ENCODE measurements around the gene FMO3.

Gene FMO3

GRCh38 chr1:171117085-171117484 lies 26.4 kb downstream of the FMO3 start:
- no peak for DNase-seq

DNA sequence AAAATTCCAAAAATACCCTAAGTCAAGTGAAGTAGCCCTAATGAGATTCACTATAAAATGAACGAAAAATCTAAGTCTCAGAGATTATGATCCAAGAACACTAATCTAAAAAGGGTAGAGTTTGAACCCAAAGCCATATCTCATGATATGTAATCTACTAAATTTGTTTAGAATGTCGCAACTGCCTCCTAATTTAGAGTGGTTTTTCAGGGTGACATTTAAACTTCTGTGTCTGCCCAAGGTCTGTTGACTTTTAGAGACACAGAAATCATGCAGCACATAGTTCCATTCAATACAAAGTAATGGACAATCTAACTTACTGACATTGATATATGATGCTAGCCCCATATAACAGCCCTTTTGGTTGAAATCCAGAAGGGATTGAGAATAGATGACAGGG lies 28.9 kb downstream of the FMO3 start:
- no peak for DNase-seq

DNA sequence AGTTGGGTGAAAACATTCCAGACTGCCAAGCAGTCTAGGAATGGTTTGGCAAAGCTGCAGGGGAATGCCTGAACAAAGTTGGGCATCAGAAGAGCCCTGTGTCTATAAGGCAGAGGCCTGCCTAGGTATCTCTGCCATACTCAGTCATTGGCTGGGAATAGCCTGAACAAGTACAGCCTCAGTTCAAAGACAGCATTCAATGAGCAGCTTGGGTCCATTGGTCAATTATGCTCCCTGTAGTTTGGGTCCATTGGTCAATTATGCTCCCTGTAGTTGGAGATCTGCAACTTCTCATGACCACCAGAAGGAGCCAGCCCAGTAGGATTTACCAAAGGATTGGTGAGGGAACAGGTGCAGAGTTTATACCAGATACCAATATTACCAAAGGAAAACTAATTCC lies 31.6 kb downstream of the FMO3 start:
- DNase-seq = no peak

DNA sequence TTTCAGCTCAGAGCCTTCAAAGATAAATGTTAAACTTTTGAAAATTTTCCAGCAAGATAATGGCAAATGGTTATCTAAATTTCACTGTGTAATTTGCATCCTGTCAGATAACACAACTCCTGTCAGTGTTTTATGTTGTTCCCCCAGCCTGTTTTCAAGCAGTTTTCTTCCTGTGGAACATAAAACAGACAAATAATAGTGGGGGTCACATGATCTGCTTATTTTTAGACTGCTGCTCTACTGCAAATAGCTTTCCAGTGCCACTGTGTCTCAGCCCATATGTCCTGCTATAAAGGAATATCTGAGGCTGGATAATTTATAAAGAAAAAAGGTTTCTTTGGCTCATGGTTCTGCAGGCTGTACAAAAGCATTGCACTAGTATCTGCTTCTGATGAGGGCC lies 32.2 kb downstream of the FMO3 start:
- no peak for DNase-seq

GRCh38 chr1:171126504-171126903 lies 35.8 kb downstream of the FMO3 start:
- DNase-seq = no peak

GRCh38 chr1:171127099-171127498 lies 36.4 kb downstream of the FMO3 start:
- no peak for DNase-seq

DNA sequence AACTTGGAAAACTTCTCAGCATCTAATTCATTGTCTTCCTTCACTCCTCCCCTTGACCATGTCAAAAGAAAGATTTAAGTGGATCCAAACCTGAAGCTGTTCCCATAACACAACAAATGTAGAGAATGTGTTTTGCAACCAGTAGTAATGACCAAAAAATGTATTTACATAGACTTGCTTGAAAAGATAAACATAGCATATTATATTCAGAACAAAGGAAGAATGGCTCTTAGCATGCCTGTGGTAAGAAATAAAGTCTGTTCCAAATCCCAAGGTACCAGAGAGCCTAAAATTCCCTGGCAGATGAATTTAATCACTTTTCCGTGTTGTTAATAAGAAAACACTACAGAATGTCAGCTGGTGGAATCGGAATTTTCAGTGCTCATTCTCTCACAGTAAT lies 36.8 kb downstream of the FMO3 start:
- no peak for DNase-seq

- DNase-seq = no peak
Observed at GRCh38 chr1:171128463-171128862, 37.8 kb downstream of the FMO3 start.

GRCh38 chr1:171134204-171134923 lies 43.7 kb downstream of the FMO3 start:
- DNase-seq = no peak

DNA sequence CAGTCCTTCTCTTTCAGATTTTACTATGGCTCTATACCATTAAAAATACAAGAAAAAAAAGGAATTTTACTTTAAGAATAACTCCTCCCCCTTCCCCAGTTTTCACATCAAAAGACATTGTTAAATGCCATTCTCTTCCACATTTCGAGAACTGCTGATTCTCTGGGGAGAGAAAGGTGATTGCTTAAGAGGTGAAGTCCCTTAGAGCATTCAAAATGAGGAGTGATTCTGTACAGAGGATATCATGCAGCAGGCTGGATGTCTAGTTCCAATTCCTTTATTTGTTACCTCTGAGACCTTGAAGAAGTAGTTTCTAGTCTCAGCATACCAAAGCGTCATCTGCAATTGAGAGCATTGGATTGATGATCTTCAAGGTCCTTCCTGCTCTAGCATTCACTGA lies 46.9 kb downstream of the FMO3 start:
- DNase-seq = no peak

GRCh38 chr1:171138980-171139379 lies 48.3 kb downstream of the FMO3 start:
- no peak for DNase-seq

DNA sequence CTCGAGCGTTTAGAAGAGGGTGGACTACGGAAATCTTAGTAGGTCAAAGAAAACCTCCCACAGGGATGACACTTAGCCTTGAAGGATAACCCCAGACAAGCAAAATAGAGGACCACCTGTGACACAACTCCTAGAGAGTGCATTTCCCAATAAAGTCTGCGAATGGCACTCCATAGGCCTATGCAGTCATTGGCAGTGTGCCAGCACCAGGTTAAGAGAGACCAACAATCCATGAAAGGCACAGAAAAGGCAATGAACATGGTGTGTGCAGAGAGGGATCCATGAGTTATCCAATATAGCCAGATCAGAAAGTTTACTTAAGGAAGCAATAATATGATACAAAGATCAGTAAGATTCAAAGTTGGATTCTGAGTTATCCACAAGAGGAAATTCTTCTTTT lies 49.2 kb downstream of the FMO3 start:
- DNase-seq = no peak

GRCh38 chr1:171140401-171140800 lies 49.7 kb downstream of the FMO3 start:
- no peak for DNase-seq

DNA sequence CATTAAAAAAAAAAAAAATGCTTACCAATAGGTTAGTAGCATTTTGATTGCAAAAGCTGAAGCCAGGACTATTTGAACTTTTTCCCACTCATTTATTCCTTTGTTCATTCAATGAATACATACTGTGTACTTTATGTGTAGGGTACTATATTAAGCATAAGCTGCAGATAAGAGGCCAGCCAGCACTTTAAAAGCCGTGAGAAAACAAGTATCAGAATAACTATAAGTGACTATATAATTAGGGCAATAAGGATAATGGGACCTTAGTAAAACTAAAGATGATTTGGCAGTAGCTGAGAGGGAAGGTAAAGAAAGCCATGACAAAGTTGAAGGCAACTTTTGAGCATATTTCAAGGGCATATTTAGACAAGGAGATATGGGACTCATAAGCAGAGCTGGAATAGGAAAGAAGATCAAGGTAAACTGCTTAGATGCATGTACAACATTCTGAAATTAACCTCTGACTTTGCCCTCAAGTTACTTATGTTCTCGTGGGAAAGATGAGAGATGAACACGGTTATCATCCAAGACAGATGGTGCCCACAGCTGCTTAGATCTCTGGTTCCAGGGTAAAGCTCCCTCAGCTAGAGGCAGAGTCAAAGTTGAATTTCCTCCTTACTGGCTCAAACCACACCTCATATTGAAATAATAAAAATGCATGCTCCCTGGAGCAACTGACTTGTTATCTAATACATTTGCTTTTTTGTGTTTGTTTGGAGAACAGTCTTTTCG lies 50.4 kb downstream of the FMO3 start:
- no peak for DNase-seq

GRCh38 chr1:171141688-171142415 lies 51.1 kb downstream of the FMO3 start:
- DNase-seq = no peak

DNA sequence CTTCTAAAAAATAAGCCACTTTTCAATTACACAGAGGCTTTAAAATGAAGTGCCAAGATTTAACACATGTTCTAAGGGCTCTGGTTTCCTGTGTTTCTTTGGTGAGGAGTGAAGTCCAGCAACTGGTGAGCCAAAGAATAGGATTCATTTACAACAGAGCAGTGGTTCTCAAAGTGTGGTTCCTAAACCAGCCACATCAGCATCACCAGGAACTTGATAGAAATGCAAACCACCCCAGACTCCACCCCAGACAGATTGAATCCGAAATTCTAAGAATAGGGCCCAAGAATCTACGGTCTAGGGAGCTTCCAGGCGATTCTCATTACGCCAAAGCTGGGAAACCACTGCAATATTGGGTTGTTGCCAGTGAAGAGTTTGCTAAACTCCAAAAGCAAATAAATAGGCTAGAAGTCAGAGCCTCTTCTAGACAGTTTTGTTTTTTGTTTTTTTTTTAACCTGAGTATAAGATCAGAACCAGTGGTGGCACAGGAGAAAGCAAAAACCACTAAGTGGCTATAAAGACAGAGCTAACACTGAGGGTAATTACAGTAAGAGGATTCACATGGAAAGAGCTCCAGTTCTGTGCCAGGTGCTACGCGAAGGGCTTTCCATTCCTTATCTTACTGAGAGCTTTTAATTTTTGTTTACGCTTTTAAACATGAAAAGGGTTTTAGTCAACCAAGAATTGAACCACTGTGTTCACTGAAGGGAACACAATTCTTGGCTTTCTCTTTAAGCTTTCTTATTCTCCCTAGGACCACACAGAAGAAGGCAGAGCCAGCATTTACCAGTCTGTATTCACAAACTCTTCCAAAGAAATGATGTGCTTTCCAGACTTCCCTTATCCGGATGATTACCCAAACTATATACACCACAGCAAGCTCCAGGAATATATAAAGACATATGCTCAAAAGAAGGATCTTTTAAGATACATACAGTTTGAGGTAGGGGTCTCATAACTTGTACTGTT lies 52.0 kb downstream of the FMO3 start:
- no peak for DNase-seq

DNA sequence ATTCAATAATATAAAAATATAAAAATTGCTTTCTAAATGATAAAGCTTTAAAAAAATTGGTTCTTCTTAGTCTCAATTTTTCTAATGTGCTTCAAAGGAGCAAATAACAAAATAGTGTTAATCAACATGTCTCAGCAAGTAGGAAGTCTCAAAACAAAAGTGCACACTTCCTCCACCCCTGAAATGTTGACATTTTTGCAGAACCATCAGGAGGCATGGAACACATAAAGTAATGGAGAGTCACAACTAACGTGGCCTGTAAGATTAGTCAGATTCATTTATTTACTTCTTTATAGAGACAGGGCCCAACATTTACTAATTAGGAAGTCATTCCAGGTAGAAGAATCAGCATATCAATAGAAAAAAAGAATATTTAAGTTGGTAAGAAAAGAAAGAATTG lies 59.5 kb downstream of the FMO3 start:
- DNase-seq = no peak

GRCh38 chr1:171152549-171152948 lies 61.8 kb downstream of the FMO3 start:
- DNase-seq = no peak

- DNase-seq = no peak
Observed at GRCh38 chr1:171155484-171155883, 64.8 kb downstream of the FMO3 start.

GRCh38 chr1:171158096-171158495 lies 67.4 kb downstream of the FMO3 start:
- DNase-seq = no peak

GRCh38 chr1:171158551-171158950 lies 67.8 kb downstream of the FMO3 start:
- no peak for DNase-seq

- DNase-seq = no peak
Observed at GRCh38 chr1:171159148-171159547, 68.4 kb downstream of the FMO3 start.

GRCh38 chr1:171160211-171160610 lies 69.5 kb downstream of the FMO3 start:
- no peak for DNase-seq

Data from activated CD8-positive, alpha-beta memory T cell treated with anti-CD3 and anti-CD28 coated beads, Interleukin-2, amount 50 U/mL, for 48 hours (primary cell).